Endothelial cell of umbilical vein (primary cell): ENCODE results near the gene PLEKHG4. TPM values are rescaled to one million over a fixed set of nuclear protein-coding genes. Genes with fewer than 3 reads are reported as not detected.

Experiments
- BruUV-seq: library from RNA; stranded (reverse); fragments of 400-500 nt; replicated peaks from 2 replicates; lab custom pipeline; 2021; lab: Mats Ljungman, UMichigan
- CTCF ChIA-PET: fragments of 300-600, 350-600 bp; sonication (Branson Sonifier 250); formaldehyde crosslinking; loops from one replicate; lab custom pipeline; 2021; ENCODE audit warnings: antibody characterized with exemption, inconsistent platforms; lab: Charles Lee
- POLR2A ChIA-PET: fragments of 300-600, 350-600 bp; sonication (Branson Sonifier 250); formaldehyde crosslinking; loops from one replicate; lab custom pipeline; 2021; ENCODE audit warnings: antibody characterized with exemption, inconsistent platforms; lab: Charles Lee
- DNase-seq: peaks from one replicate; pipeline ENCODE4 v3.0.0-alpha.2; 2011; ENCODE audit warnings: low read depth, low spot score
- FAIRE-seq: peaks from 2 replicates; lab custom pipeline; 2011; peaks lifted over from hg19 to GRCh38; lab: Jason Lieb, UNC
- H2AFZ ChIP-seq: 2 replicates; pipeline ENCODE4 v1.6.0; 2012; ENCODE audit warnings: low read depth, low read length, control low read depth, inconsistent platforms
- H3K27ac ChIP-seq: 2 replicates; pipeline ENCODE4 v1.5.1; 2011; ENCODE audit warnings: low read depth, mild to moderate bottlenecking, control low read depth, low read length, moderate library complexity; ENCODE audit not compliant: insufficient read depth
- H3K27me3 ChIP-seq, 2 experiments: 2 replicates each; pipeline versions ENCODE4 v1.6.0 to v1.6.1; 2011; ENCODE audit warnings: low read length in 2 of 2, mixed read lengths in 1 of 2; ENCODE audit not compliant: control insufficient read depth in 2 of 2, insufficient read depth in 2 of 2
- H3K36me3 ChIP-seq, 2 experiments: 2 replicates in 1 of 2; 3 replicates in 1 of 2; pipeline ENCODE4 v1.5.1; 2011; ENCODE audit warnings: low read length in 2 of 2, mild to moderate bottlenecking in 1 of 2, moderate library complexity in 1 of 2; ENCODE audit not compliant: control insufficient read depth in 2 of 2, insufficient read depth in 2 of 2; ENCODE audit errors: extremely low read depth in 1 of 2
- H3K4me1 ChIP-seq: 3 replicates; pipeline ENCODE4 v1.5.1; 2011; ENCODE audit warnings: mild to moderate bottlenecking, low read length; ENCODE audit not compliant: control insufficient read depth, insufficient read depth; ENCODE audit errors: extremely low read depth
- H3K4me2 ChIP-seq: 2 replicates; pipeline ENCODE4 v1.6.1; 2011; ENCODE audit warnings: low read length, control low read depth, mixed read lengths; ENCODE audit not compliant: insufficient read depth
- H3K4me3 ChIP-seq, 3 experiments: fragments of 200-600 bp in 1 of 3; sonication (generic), shearing (Covaris generic) in 1 of 3; replicated peaks in 1 of 3; 2 replicates each; pipeline ENCODE4 v1.5.1; 2011 to 2016; ENCODE audit warnings: control low read depth in 3 of 3, low read length in 3 of 3, mild to moderate bottlenecking in 2 of 3, inconsistent platforms in 1 of 3, low read depth in 1 of 3, moderate library complexity in 1 of 3; ENCODE audit not compliant: insufficient read depth in 1 of 3
- H3K79me2 ChIP-seq: 2 replicates; pipeline ENCODE4 v1.6.0; 2012; ENCODE audit warnings: low read length, inconsistent platforms; ENCODE audit not compliant: control insufficient read depth, insufficient read depth
- H3K9ac ChIP-seq: replicated peaks from 2 replicates; pipeline ENCODE3; 2011; ENCODE audit warnings: low read length, control low read depth; ENCODE audit not compliant: insufficient read depth; ENCODE audit errors: extremely low read depth
- H3K9me1 ChIP-seq: replicated peaks from 3 replicates; pipeline ENCODE4 v1.6.0; 2011; ENCODE audit warnings: mild to moderate bottlenecking, low read length; ENCODE audit not compliant: control insufficient read depth, insufficient read depth; ENCODE audit errors: extremely low read depth
- H3K9me3 ChIP-seq: replicated peaks from 2 replicates; pipeline ENCODE4 v1.5.1; 2012; ENCODE audit warnings: low read length, inconsistent platforms; ENCODE audit not compliant: control insufficient read depth, insufficient read depth
- H4K20me1 ChIP-seq: replicated peaks from 2 replicates; pipeline ENCODE3; 2011; ENCODE audit warnings: mild to moderate bottlenecking, low read length; ENCODE audit not compliant: control insufficient read depth, insufficient read depth; ENCODE audit errors: extremely low read depth
- EZH2 ChIP-seq: IDR thresholded peaks from 2 replicates; pipeline ENCODE4 v1.6.1; 2012; ENCODE audit warnings: borderline replicate concordance, low read depth, mild to moderate bottlenecking, moderate library complexity, low read length, inconsistent platforms; ENCODE audit not compliant: severe bottlenecking
- FOS ChIP-seq: IDR thresholded peaks from 2 replicates; pipeline ENCODE4 v1.6.1; 2011; ENCODE audit warnings: mild to moderate bottlenecking, low read length, moderate library complexity, borderline replicate concordance; ENCODE audit not compliant: insufficient read depth
- GATA2 ChIP-seq: IDR thresholded peaks from 2 replicates; pipeline ENCODE4 v1.7.0; 2011; ENCODE audit warnings: low read depth, mild to moderate bottlenecking, moderate library complexity, mixed read lengths, low read length; ENCODE audit not compliant: insufficient read length, insufficient read depth
- JUN ChIP-seq: IDR thresholded peaks from 2 replicates; pipeline ENCODE4 v1.6.1; 2011; ENCODE audit warnings: borderline replicate concordance, low read depth; ENCODE audit not compliant: insufficient read length, insufficient read depth
- MYC ChIP-seq: IDR thresholded peaks from one replicate; pipeline ENCODE4 v1.6.1; 2011; ENCODE audit warnings: mild to moderate bottlenecking, low read depth, low read length
- POLR2A ChIP-seq: IDR thresholded peaks from 2 replicates; pipeline ENCODE4 v1.6.1; 2012; ENCODE audit warnings: low read depth, mild to moderate bottlenecking, control low read depth, low read length
- dilution Hi-C: fragments of 300-500 bp; cut with MboI; formaldehyde crosslinking; loops from one replicate; pipeline ENCODE4 v1.15.0; 2019; ENCODE audit warnings: low sequenced_read_pairs; ENCODE audit not compliant: extremely low pct_ligation_motif_present
- intact Hi-C: fragments of 100-400 bp; cut with micrococcal nuclease; formaldehyde crosslinking; loops from one replicate; pipeline ENCODE4 v1.10.0; 2022
- polyA plus RNA-seq, 4 experiments: library from polyadenylated mRNA; depleted of rRNA in 3 of 4; stranded (reverse) in 3 of 4; unstranded in 1 of 4; fragments of >200 nt; gene quantifications; 2 replicates each; pipeline versions ENCODE4 v1.2.1 to v1.2.3, GENCODE V29; 2011 to 2012; ENCODE audit warnings: missing spikeins in 1 of 4
- total RNA-seq: library from RNA; stranded (reverse); gene quantifications from 2 replicates; pipeline ENCODE4 v1.2.3, GENCODE V29; 2021
- TF ChIP-seq, protein P1 (sequence below), 2 donors: IDR thresholded peaks; 1 replicate in 1 of 2; 2 replicates in 1 of 2; pipeline ENCODE4 v1.5.1; 2011; ENCODE audit warnings: low read length in 2 of 2, mild to moderate bottlenecking in 2 of 2, moderate library complexity in 2 of 2, control low read depth in 1 of 2, inconsistent platforms in 1 of 2, low read depth in 1 of 2; ENCODE audit not compliant: insufficient read depth in 1 of 2; ENCODE audit errors: extremely low read depth in 1 of 2
- TF ChIP-seq, protein P2 (sequence below): IDR thresholded peaks from 2 replicates; pipeline ENCODE4 v1.6.1; 2011; ENCODE audit not compliant: insufficient read depth, insufficient read length

The PLEKHG4 gene
- total and polyA plus RNA-seq, 2 donors (not counting 3 experiments of a cell fraction or from before 2014, with no cell fraction given): 26.6 to 34.8 TPM

DNA sequence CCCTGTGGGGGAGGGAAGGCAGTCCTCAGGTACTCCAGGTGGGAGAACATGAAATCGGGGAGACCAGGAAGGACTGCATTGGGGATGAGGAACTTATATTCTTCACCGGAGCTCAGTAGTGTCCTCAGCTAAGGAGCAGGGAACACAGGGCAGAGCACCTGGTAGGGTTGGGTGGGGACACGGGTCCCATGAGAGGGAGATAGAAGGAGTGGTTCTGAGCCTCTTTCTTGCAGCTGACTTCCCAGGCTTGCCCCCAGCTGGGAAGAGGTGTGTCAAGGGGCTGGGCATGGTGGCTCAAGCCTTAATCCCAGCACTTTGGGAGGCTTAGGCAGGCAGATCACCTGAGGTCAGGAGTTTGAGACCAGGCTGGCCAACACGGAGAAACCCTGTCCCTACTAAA is 34.1 kb upstream of the PLEKHG4 start:
- no TSS peak for BruUV-seq

DNA sequence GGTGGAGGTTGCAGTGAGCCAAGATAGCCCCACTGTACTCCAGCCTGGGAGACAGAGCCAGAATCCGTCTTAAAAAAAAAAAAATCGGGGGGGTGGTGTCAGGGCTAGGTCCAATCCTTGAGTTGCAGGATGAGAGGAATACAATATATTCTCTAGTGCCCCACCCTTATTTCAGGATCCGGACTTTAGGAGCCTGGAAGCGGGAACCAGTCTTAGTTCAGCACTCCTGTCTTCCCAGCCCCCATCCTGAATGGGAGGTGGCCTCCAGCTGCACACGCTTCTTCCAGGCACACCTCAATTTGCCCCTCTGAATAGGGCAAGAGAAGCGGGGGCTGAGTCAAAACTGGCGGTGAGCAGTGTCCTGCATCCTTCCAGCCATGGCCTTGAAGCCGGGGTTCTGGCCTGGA is 33.7 kb upstream of the PLEKHG4 start:
- Histone ChIP-seq H3K9ac (peak overlapping the region; percentile 69), H3K36me3 (peaks cover 0 to 3% of the 10 kb centered on the region in 2 experiments), H3K4me3 (peak overlapping the region; percentile 55 to 89 (median 83)), H3K9me1 (no peaks in the 10 kb centered on the region), H3K79me2 (peaks cover 43% of the 10 kb centered on the region), H2AFZ (peak overlapping the region; percentile 27), H3K9me3 (no peaks in the 10 kb centered on the region), H3K27me3 (peaks cover 0 to 3% of the 10 kb centered on the region in 2 experiments), H4K20me1 (no peaks in the 10 kb centered on the region), H3K4me2 (peak overlapping the region; percentile 42), H3K27ac (peak overlapping the region; percentile 88), H3K4me1 (peaks cover 63% of the 10 kb centered on the region)
- no peak for FAIRE-seq
- dilution Hi-C loops (no loop called here), intact Hi-C loops (loop anchor here (1.0 kb wide), 4 partner anchors 13 to 101 kb away; partner anchors contain the start of gene PLEKHG4)
- TF ChIP-seq MYC (no peak), FOS (no peak), JUN (no peak), GATA2 (no peak), EZH2 (no peak), POLR2A (no peak)
- TF ChIP-seq, protein P1, sequence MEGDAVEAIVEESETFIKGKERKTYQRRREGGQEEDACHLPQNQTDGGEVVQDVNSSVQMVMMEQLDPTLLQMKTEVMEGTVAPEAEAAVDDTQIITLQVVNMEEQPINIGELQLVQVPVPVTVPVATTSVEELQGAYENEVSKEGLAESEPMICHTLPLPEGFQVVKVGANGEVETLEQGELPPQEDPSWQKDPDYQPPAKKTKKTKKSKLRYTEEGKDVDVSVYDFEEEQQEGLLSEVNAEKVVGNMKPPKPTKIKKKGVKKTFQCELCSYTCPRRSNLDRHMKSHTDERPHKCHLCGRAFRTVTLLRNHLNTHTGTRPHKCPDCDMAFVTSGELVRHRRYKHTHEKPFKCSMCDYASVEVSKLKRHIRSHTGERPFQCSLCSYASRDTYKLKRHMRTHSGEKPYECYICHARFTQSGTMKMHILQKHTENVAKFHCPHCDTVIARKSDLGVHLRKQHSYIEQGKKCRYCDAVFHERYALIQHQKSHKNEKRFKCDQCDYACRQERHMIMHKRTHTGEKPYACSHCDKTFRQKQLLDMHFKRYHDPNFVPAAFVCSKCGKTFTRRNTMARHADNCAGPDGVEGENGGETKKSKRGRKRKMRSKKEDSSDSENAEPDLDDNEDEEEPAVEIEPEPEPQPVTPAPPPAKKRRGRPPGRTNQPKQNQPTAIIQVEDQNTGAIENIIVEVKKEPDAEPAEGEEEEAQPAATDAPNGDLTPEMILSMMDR (IDR thresholded peaks at IDR 0.05; ENCODE audit: extremely low read depth in 1 of 2, insufficient read depth in 1 of 2, low read depth in 1 of 2, low read length in 2 of 2): no peak
- POLR2A ChIA-PET: interaction anchor here (2.2 kb wide), 1 partner anchor 28 kb away, joined by 6 read pairs; no protein-coding TSS in a partner anchor
- DNase-seq: no peak
- CTCF ChIA-PET: interaction anchor here (0.9 to 1.9 kb wide), 8 partner anchors 13 to 47 kb away, joined by 3 to 10 read pairs (median 4); partner anchors contain the start of genes ELMO3 and TMEM208
- TSS peak; percentile 31 for BruUV-seq

More for the DNA sequence above, 34.1 kb upstream of the PLEKHG4 start:
- Histone ChIP-seq H3K27ac (peak overlapping the region; percentile 88), H3K27me3 (peaks cover 0 to under 1% of the 10 kb centered on the region in 2 experiments), H3K4me2 (peak overlapping the region; percentile 42), H3K36me3 (peaks cover 0 to 3% of the 10 kb centered on the region in 2 experiments), H3K4me3 (no peak overlapping the region), H3K9me1 (no peaks in the 10 kb centered on the region), H3K79me2 (peaks cover 46% of the 10 kb centered on the region), H3K4me1 (peaks cover 65% of the 10 kb centered on the region), H2AFZ (no peak overlapping the region), H4K20me1 (no peaks in the 10 kb centered on the region), H3K9me3 (no peaks in the 10 kb centered on the region), H3K9ac (peak overlapping the region; percentile 47)
- DNase-seq: no peak
- TF ChIP-seq, protein P2, sequence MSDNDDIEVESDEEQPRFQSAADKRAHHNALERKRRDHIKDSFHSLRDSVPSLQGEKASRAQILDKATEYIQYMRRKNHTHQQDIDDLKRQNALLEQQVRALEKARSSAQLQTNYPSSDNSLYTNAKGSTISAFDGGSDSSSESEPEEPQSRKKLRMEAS: no peak
- FAIRE-seq: no peak
- POLR2A ChIA-PET: interaction anchor here (1.9 kb wide), 1 partner anchor 25 kb away, joined by 6 read pairs; no protein-coding TSS in a partner anchor
- CTCF ChIA-PET: interaction anchor here (0.9 to 2.0 kb wide), 10 partner anchors 13 to 227 kb away, joined by 3 to 10 read pairs (median 4); partner anchors contain the start of genes KCTD19 and LRRC36
- dilution Hi-C loops: no loop called here
- intact Hi-C loops: no loop called here
